Activated CD4-positive, alpha-beta T cell treated with anti-CD3 and anti-CD28 coated beads, Interleukin-2, amount 10 ng/mL, durations not matched to agents 24 days and 14 days (primary cell): ENCODE data around the gene GRID2. TPM values are rescaled to one million over a fixed set of nuclear protein-coding genes. Genes with fewer than 3 reads are reported as not detected.
"Not testable (repeated sequence)": the region's sequence is repeated elsewhere in the genome, so short reads cannot be mapped to it uniquely, and the experiment has no call there.

Experiments
- DNase-seq: peaks from one replicate; pipeline ENCODE4 v3.0.0; 2022
- H3K27ac Mint-ChIP-seq: one replicate; pipeline ENCODE4 v1.8.0; 2022; ENCODE audit warnings: mild to moderate bottlenecking, mixed read lengths
- H3K27me3 Mint-ChIP-seq: one replicate; pipeline ENCODE4 v1.8.0; 2022; ENCODE audit warnings: mixed read lengths
- H3K36me3 Mint-ChIP-seq: one replicate; pipeline ENCODE4 v1.8.0; 2022; ENCODE audit warnings: low read depth, mild to moderate bottlenecking, mixed read lengths
- H3K4me1 Mint-ChIP-seq: one replicate; pipeline ENCODE4 v1.8.0; 2021; ENCODE audit warnings: mixed read lengths
- H3K4me3 Mint-ChIP-seq: one replicate; pipeline ENCODE4 v1.8.0; 2022; ENCODE audit warnings: mild to moderate bottlenecking, moderate library complexity, mixed read lengths
- H3K9me3 Mint-ChIP-seq: one replicate; pipeline ENCODE4 v1.8.0; 2021; ENCODE audit warnings: mixed read lengths
- intact Hi-C: fragments of 100-400 bp; cut with micrococcal nuclease; formaldehyde crosslinking; loops from one replicate; pipeline ENCODE4 v1.15.1; 2023
- total RNA-seq: library from RNA; stranded (reverse); gene quantifications from 2 replicates; pipeline ENCODE4 v1.2.3, GENCODE V29; 2022

The GRID2 gene
- total RNA-seq, 1 donor from 2014 or later, result not detected

- H3K36me3 Mint-ChIP-seq, result no peaks in the 10 kb centered on the region
- no peaks in the 10 kb centered on the region for H3K4me1 Mint-ChIP-seq
- no peak overlapping the region for H3K4me3 Mint-ChIP-seq
- DNase-seq, result no peak
- H3K9me3 Mint-ChIP-seq, result no peaks in the 10 kb centered on the region
- no peaks in the 10 kb centered on the region for H3K27me3 Mint-ChIP-seq
- intact Hi-C loops, result no loop called here
- no peak overlapping the region for H3K27ac Mint-ChIP-seq
Observed at GRCh38 chr4:92270908-92271307, 32.9 kb upstream of the GRID2 start.

GRCh38 chr4:92271551-92271950 is 32.2 kb upstream of the GRID2 start:
- H3K27me3 Mint-ChIP-seq, DNase-seq, H3K36me3 Mint-ChIP-seq, H3K4me3 Mint-ChIP-seq, H3K27ac Mint-ChIP-seq, H3K4me1 Mint-ChIP-seq, H3K9me3 Mint-ChIP-seq, intact Hi-C loops: not testable (repeated sequence)

- H3K4me1 Mint-ChIP-seq, H3K9me3 Mint-ChIP-seq, DNase-seq, H3K27me3 Mint-ChIP-seq, H3K27ac Mint-ChIP-seq, H3K36me3 Mint-ChIP-seq, H3K4me3 Mint-ChIP-seq, intact Hi-C loops: not testable (repeated sequence)
Observed at GRCh38 chr4:92277057-92277881, 26.5 kb upstream of the GRID2 start.

- no peaks in the 10 kb centered on the region for H3K9me3 Mint-ChIP-seq
- no peaks in the 10 kb centered on the region for H3K27me3 Mint-ChIP-seq
- intact Hi-C loops, result no loop called here
- H3K4me3 Mint-ChIP-seq, result no peak overlapping the region
- no peak overlapping the region for H3K27ac Mint-ChIP-seq
- no peaks in the 10 kb centered on the region for H3K4me1 Mint-ChIP-seq
- H3K36me3 Mint-ChIP-seq, result no peaks in the 10 kb centered on the region
- DNase-seq, result no peak
Observed at GRCh38 chr4:92279296-92279695, 24.5 kb upstream of the GRID2 start.

- Mint-ChIP-seq H3K27me3 (peaks cover 12% of the 10 kb centered on the region), H3K4me3 (no peak overlapping the region), H3K36me3 (no peaks in the 10 kb centered on the region), H3K4me1 (no peaks in the 10 kb centered on the region), H3K9me3 (no peaks in the 10 kb centered on the region), H3K27ac (no peak overlapping the region)
- no peak for DNase-seq
- intact Hi-C loops, result no loop called here
Observed at GRCh38 chr4:92299152-92299551, 4.6 kb upstream of the GRID2 start.

GRCh38 chr4:92304121-92304520 is 355 bp downstream of the GRID2 start:
- H3K4me3 Mint-ChIP-seq, result no peak overlapping the region

GRCh38 chr4:92304606-92305005 is 840 bp downstream of the GRID2 start:
- intact Hi-C loops, result no loop called here
- H3K4me1 Mint-ChIP-seq, result peaks cover 2% of the 10 kb centered on the region
- DNase-seq, result no peak
- no peaks in the 10 kb centered on the region for H3K9me3 Mint-ChIP-seq
- peaks cover 33% of the 10 kb centered on the region for H3K27me3 Mint-ChIP-seq
- peaks cover 2% of the 10 kb centered on the region for H3K36me3 Mint-ChIP-seq
- no peak overlapping the region for H3K4me3 Mint-ChIP-seq
- H3K27ac Mint-ChIP-seq, result peak overlapping the region; percentile 66

More at GRCh38 chr4:92304121-92304520, 355 bp downstream of the GRID2 start:
- no peak overlapping the region for H3K27ac Mint-ChIP-seq
- peaks cover 2% of the 10 kb centered on the region for H3K4me1 Mint-ChIP-seq
- peaks cover 2% of the 10 kb centered on the region for H3K36me3 Mint-ChIP-seq
- no peak for DNase-seq
- peaks cover 33% of the 10 kb centered on the region for H3K27me3 Mint-ChIP-seq
- H3K9me3 Mint-ChIP-seq, result no peaks in the 10 kb centered on the region
- intact Hi-C loops, result no loop called here

GRCh38 chr4:92305148-92305877 is 1.5 kb downstream of the GRID2 start:
- peak overlapping the region; percentile 66 for H3K27ac Mint-ChIP-seq

GRCh38 chr4:92305878-92306520 is 2.2 kb downstream of the GRID2 start:
- Mint-ChIP-seq H3K27me3 (peaks cover 33% of the 10 kb centered on the region), H3K4me1 (peaks cover 2% of the 10 kb centered on the region), H3K4me3 (no peak overlapping the region), H3K9me3 (no peaks in the 10 kb centered on the region), H3K27ac (no peak overlapping the region), H3K36me3 (peaks cover 2% of the 10 kb centered on the region)
- no peak for DNase-seq
- intact Hi-C loops, result no loop called here

More at GRCh38 chr4:92305148-92305877, 1.5 kb downstream of the GRID2 start:
- H3K4me3 Mint-ChIP-seq, result no peak overlapping the region
- DNase-seq, result no peak
- H3K4me1 Mint-ChIP-seq, result peaks cover 2% of the 10 kb centered on the region
- peaks cover 2% of the 10 kb centered on the region for H3K36me3 Mint-ChIP-seq
- intact Hi-C loops, result no loop called here
- no peaks in the 10 kb centered on the region for H3K9me3 Mint-ChIP-seq
- H3K27me3 Mint-ChIP-seq, result peaks cover 33% of the 10 kb centered on the region

- H3K27me3 Mint-ChIP-seq, result peaks cover 33% of the 10 kb centered on the region
- no peak for DNase-seq
- no peaks in the 10 kb centered on the region for H3K9me3 Mint-ChIP-seq
- intact Hi-C loops, result no loop called here
- H3K27ac Mint-ChIP-seq, result no peak overlapping the region
- peaks cover 2% of the 10 kb centered on the region for H3K36me3 Mint-ChIP-seq
- H3K4me3 Mint-ChIP-seq, result no peak overlapping the region
- peaks cover 2% of the 10 kb centered on the region for H3K4me1 Mint-ChIP-seq
Observed at GRCh38 chr4:92307181-92307580, 3.4 kb downstream of the GRID2 start.

GRCh38 chr4:92307866-92308265 is 4.1 kb downstream of the GRID2 start:
- intact Hi-C loops, result no loop called here
- Mint-ChIP-seq H3K9me3 (no peaks in the 10 kb centered on the region), H3K4me3 (no peak overlapping the region), H3K27ac (no peak overlapping the region), H3K4me1 (peaks cover 2% of the 10 kb centered on the region), H3K36me3 (peaks cover 2% of the 10 kb centered on the region), H3K27me3 (peaks cover 27% of the 10 kb centered on the region)
- no peak for DNase-seq

- intact Hi-C loops, result no loop called here
- Mint-ChIP-seq H3K27ac (no peak overlapping the region), H3K4me1 (no peaks in the 10 kb centered on the region), H3K9me3 (peaks cover 3% of the 10 kb centered on the region), H3K4me3 (no peak overlapping the region), H3K27me3 (no peaks in the 10 kb centered on the region), H3K36me3 (no peaks in the 10 kb centered on the region)
- DNase-seq, result no peak
Observed at GRCh38 chr4:92317047-92317446, 13.3 kb downstream of the GRID2 start.

- H3K4me1 Mint-ChIP-seq, result no peaks in the 10 kb centered on the region
- H3K27ac Mint-ChIP-seq, result no peak overlapping the region
- no peaks in the 10 kb centered on the region for H3K36me3 Mint-ChIP-seq
- no peak overlapping the region for H3K4me3 Mint-ChIP-seq
- no peaks in the 10 kb centered on the region for H3K9me3 Mint-ChIP-seq
- intact Hi-C loops, result no loop called here
- no peak for DNase-seq
- no peaks in the 10 kb centered on the region for H3K27me3 Mint-ChIP-seq
Observed at GRCh38 chr4:92328095-92328494, 24.3 kb downstream of the GRID2 start.

GRCh38 chr4:92333016-92333415 is 29.2 kb downstream of the GRID2 start:
- intact Hi-C loops, result no loop called here
- H3K27ac Mint-ChIP-seq, result no peak overlapping the region
- no peak for DNase-seq
- H3K36me3 Mint-ChIP-seq, result no peaks in the 10 kb centered on the region
- no peak overlapping the region for H3K4me3 Mint-ChIP-seq
- no peaks in the 10 kb centered on the region for H3K27me3 Mint-ChIP-seq
- H3K9me3 Mint-ChIP-seq, result no peaks in the 10 kb centered on the region
- no peaks in the 10 kb centered on the region for H3K4me1 Mint-ChIP-seq
